GM18868 (cell line): Measurements from ENCODE around the gene DMKN.
"Not testable (repeated sequence)": the region's sequence is repeated elsewhere in the genome, so short reads cannot be mapped to it uniquely, and the experiment has no call there.

Experiments
- ATAC-seq: cut with Tn5 transposase; IDR thresholded peaks from one replicate; pipeline ENCODE4 v1.9.1; 2021; ENCODE audit warnings: mild to moderate bottlenecking, moderate library complexity; ENCODE audit not compliant: unreplicated experiment

The DMKN gene

DNA sequence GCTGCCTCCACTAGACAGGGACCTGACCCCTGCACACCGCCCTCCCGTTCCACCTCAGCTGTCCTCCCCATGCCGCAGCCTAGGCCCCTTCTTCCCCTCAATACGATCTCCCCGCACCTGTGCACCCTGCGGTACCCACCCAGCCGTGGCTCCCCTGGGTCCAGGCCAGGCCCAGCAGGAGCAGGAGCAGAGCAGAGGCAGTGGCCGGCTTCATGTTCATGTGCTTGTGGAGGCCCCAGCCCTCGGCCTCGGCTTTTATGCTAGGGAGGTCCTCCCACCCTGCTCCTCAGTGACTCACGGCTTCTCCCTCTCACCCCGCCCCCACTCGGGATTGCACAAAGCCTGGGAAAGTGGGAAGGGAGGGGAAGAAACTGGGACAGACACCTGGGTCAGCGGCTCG lies 11.8 kb downstream of the DMKN start:
- ATAC-seq: no peak

GRCh38 chr19:35500611-35501010 lies 12.8 kb downstream of the DMKN start:
- no peak for ATAC-seq

DNA sequence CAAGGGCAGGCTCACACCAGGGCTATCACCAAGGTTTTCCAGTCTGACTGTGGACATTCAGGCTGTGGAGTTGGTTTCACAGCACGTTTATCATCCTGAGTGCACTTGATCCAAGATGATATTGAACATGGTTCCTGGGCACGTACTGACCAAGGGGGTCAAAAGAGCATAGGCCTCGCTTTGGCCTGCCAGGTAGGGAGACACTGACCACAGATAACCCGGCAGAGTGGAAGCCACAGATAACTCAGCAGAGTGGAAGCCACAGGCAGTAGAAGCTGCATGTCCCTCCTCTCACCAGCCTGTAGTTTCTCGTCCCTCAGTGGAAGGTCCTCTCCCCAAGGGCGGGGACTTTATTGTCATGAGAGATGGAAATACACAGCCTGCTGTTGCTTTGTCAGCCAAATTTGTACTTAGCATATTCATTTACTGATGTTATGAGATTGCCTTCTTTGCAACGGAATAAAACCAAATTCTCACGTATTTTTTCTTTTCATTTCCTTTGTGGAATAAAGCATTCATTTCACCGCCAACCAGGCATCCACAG lies 14.4 kb downstream of the DMKN start:
- no peak for ATAC-seq

GRCh38 chr19:35498220-35498619 lies 15.2 kb downstream of the DMKN start:
- ATAC-seq: no peak

DNA sequence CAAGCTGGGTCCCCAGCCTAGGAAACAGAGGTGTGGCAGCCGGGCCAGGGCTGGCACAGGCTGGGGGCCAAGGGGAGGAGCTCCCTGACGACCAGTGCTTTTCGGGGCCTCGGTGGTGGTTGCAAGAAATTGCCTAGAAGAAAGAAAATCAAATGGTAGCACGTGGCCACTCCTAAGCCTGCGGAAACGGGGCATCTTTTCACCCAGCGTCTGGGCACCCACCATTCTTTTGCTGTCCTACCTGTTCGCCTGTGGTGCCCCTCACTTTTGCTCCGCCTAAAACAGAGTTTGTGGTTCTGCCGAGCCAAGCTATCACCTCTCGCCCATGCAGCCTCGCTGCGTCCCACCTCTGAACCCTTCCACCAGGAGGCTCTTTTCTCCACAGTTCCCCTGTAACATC lies 16.0 kb downstream of the DMKN start:
- ATAC-seq: no peak

GRCh38 chr19:35495107-35496064 lies 18.1 kb downstream of the DMKN start:
- no peak for ATAC-seq

GRCh38 chr19:35493971-35494370 lies 19.5 kb downstream of the DMKN start:
- ATAC-seq: no peak

DNA sequence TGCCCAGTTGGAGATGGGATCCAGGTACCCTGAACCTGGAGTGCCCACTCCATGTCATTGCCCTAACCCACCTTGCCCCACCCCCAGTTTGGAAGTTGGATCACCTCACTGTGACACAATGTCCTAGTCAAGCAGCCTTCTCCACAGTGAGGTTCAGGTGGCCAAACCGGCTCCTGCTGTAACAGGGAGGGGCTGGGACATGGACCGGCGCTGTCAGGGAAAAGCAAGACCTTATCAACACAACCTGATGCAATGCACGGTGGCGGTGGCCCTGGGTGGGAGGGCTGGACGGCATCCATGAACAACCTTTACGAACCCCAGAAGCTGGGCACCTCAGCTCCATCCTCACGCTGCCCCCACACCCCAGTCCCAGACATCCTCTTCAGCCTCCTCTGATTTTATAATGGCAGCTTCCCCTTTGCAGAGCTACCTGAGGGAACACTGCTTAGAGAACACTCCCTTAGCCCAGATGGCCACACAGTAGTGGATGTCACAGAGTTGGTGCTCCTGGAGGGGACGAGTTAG lies 21.6 kb downstream of the DMKN start:
- no peak for ATAC-seq

DNA sequence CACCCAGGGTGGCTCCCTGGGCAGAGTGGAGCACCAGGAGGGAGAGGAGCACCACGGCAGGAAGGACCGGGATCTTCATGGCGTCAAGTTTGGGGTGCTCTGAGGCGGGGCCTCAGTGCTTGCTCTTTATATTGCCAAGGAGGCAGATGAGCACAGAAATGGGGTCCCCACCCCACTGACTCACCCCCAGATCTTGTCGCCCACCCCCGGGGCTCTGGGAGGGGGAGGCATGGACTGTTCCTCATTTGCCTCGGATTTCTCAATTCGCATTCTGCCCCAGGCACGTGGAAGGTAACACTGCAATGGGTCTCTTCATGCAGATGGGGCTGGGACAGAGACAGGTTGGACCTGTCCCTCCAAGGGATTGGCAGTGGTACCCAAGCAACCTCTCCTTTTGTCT lies 23.1 kb downstream of the DMKN start, which contains the start of gene KRTDAP:
Gene KRTDAP, minus strand, starts transcription at position 101 of the 400 bp plus-strand sequence. Its CDS starts 22 bp downstream, at position 79.
- ATAC-seq: no peak

DNA sequence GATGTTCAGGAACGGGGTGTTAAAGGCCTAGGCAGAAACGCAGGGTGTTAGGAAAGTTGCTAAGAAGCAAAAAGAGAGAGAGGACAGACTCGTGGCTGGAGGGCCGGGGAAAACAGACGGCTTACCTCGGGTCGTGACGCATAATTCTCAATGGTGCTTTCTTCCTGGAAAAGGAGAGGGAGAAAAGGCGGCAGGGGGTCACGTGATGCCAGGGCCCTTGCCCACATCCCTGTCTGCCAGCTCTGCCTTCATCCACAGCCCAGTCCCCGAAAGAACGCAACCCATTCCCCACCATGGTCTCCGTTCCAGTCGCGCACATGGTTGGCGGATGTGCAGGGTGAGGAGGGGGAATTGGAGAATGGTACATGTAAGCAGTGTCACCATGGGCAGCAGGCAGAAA lies 24.8 kb downstream of the DMKN start:
- no peak for ATAC-seq

DNA sequence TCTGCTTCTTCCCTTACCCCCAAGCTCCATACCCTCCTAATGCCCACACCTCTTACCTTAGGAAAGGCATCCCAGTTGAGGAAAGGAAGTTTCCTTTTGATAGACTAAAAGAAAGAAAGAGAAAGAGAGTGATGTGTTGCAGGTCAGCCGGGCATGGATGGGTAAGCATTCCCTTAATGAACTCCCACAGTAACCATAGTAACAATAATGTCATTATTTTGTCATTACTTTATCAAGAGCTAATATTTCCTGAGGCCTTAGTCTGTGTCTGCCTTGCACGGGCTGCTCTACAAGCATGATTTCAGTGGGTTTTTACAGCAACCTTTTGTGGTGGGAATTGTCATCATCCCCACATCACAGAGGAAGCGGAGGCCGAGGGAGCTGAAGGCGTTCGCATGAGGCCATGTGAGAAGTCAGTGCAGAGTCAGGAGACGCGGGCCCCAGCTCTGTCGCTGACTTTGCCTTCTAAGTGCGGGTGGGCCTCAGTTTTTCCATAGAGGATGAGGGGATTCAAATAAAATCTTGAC lies 25.7 kb downstream of the DMKN start:
- no peak for ATAC-seq

GRCh38 chr19:35486268-35486708 lies 27.2 kb downstream of the DMKN start:
- no peak for ATAC-seq

DNA sequence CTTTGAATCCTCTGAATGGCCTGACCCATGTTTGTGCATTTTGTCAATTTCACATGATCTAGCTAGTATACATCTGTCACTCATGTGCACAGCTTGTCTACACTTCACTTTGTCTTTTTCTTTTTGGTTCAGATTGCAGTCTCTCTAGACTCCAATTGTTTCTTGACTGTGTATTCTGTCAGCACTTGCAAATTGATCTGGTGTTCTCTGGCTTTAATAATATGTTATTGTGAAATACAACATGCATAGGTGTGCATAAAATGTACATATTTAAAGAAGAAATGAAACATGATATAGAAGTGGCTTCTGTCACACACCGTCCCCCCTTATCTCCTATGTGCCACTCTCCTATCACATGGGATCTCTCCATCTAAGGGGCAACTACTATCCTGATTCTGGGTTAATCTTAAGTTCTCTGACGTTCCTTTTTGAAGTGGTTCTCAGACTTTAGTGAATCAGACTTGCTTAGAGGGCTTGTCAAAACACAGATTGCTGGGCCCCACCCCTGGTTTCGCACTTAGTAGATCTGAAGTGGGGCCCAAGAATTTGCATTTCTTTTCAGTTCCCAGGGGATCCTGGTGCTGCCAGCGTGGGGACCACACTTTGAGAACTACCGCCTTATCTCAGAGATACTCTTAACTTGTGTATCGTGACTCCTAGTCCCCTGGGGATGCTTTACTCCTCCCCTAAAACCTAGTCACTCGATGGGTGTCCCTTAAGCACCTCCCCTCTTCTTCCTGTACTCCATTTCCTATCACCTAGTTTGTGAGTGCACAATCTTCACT lies 29.0 kb downstream of the DMKN start:
- peak; percentile 49 for ATAC-seq

DNA sequence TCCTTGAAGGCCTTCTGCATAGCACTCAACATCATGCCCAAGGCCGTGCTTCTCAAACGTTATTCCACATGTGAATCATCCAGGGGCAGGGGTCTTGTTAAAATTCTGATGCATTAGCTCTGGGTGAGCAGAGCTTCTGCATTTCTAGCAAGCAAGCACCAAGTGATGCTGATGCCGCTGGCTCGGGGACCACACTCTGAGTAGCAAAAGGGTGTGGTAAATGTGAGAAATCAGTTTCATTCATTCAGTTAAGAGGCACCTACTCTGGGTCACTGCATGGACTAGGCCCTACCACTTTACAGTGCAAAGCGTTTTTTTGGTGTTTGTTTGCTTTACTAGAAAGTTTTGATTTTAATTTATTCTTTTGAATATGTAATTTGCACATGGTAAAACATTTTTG lies 30.4 kb downstream of the DMKN start:
- no peak for ATAC-seq

- no peak for ATAC-seq
These were observed 34.4 kb downstream of the DMKN start for GRCh38 chr19:35478794-35479677.

- ATAC-seq: no peak
These were observed 37.3 kb downstream of the DMKN start for GRCh38 chr19:35476149-35476548.

- not testable (repeated sequence) for ATAC-seq
These were observed 38.9 kb downstream of the DMKN start for GRCh38 chr19:35474594-35474993.

- no peak for ATAC-seq
These were observed 39.3 kb downstream of the DMKN start for GRCh38 chr19:35474104-35474503.

GRCh38 chr19:35471946-35472345 lies 41.5 kb downstream of the DMKN start:
- ATAC-seq: no peak

DNA sequence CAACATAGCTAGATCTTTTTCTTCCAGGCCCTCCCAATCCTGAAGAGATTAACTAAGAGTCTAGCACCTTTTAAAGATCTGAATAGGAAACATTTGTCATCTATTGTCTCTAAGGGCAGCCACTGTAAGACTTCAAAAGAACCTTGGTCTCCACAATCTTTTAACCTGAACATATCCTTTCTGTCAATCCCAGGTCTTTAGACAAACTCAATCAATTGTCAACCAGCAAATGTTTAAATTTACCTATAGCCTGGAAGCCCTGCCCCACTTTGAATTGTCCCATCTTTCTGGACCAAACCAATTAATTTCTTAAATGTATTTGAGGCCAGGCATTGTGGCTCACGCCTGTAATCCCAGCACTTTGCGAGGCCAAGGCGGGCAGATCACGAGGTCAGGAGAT lies 42.4 kb downstream of the DMKN start:
- ATAC-seq: not testable (repeated sequence)
